Upper lobe of right lung (tissue), 1 donor: ENCODE results near the gene LRMDA. TPM values are rescaled to one million over a fixed set of nuclear protein-coding genes. Genes with fewer than 3 reads are reported as not detected.

Experiments used
- ATAC-seq: fragments of 200-7000 bp; cut with Tn5 transposase; one replicate; pipeline ENCODE4 v1.9.1; 2020; ENCODE audit warnings: mild to moderate bottlenecking, moderate library complexity
- DNase-seq: peaks from one replicate; pipeline ENCODE4 v3.0.0-alpha.2; 2020
- H3K27ac ChIP-seq: fragments of 200-600 bp; one replicate; pipeline ENCODE4 v1.8.0; 2022
- H3K27me3 ChIP-seq: fragments of 200-600 bp; one replicate; pipeline ENCODE4 v1.8.0; 2022; ENCODE audit warnings: mild to moderate bottlenecking
- H3K36me3 ChIP-seq: fragments of 200-600 bp; one replicate; pipeline ENCODE4 v1.8.0; 2022
- H3K4me1 ChIP-seq: fragments of 200-600 bp; one replicate; pipeline ENCODE4 v1.8.0; 2022
- H3K4me3 ChIP-seq: fragments of 200-600 bp; one replicate; pipeline ENCODE4 v1.8.0; 2022; ENCODE audit warnings: mild to moderate bottlenecking
- H3K9me3 ChIP-seq: fragments of 200-600 bp; one replicate; pipeline ENCODE4 v1.8.0; 2022
- intact Hi-C: fragments of 100-400 bp; cut with DNase I; formaldehyde crosslinking; loops from one replicate; pipeline ENCODE4 v1.11.0; 2022
- total RNA-seq: library from RNA; stranded (reverse); fragmentation: NEBNext Ultra II Directional; extraction: Animal tissue kit (Norgen Biotek cat#: 25700); gene quantifications from one replicate; pipeline ENCODE4 v1.2.1, GENCODE V29; 2021
- TF ChIP-seq, protein P1 (sequence below): fragments of 200-600 bp; IDR thresholded peaks from one replicate; pipeline ENCODE4 v1.8.0; 2022; ENCODE audit warnings: antibody characterized with exemption
- donor health status: DM: no; HTN: yes; CAD: no; lungs with severe emphysema.

The LRMDA gene
- total RNA-seq, 1 donor from 2014 or later, result 20.0 TPM

DNA sequence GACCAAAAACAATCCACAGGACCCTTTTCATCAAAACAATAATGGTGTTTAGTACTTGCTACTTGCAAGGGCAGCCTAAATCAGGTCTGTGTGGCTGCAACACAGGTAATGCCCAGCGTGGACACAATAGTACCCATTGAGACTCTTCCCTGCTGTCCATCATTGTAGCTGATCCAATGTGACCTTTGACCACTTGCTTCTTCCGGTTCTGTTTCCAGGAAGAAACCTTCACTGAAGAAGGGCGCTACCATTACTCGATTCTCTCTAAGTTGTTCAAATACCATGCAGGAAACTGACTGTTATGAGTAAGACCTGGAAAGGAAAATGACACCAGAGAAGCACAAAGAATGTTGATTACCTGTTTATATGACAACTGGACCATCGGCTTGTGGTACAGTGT is 1128.9 kb downstream of the LRMDA start:
- H3K9me3 ChIP-seq, result no peaks in the 10 kb centered on the region
- no peak overlapping the region for H3K4me3 ChIP-seq
- peaks cover 24% of the 10 kb centered on the region for H3K4me1 ChIP-seq
- peak overlapping the region; percentile 44 for H3K27ac ChIP-seq
- TF ChIP-seq, protein P1, sequence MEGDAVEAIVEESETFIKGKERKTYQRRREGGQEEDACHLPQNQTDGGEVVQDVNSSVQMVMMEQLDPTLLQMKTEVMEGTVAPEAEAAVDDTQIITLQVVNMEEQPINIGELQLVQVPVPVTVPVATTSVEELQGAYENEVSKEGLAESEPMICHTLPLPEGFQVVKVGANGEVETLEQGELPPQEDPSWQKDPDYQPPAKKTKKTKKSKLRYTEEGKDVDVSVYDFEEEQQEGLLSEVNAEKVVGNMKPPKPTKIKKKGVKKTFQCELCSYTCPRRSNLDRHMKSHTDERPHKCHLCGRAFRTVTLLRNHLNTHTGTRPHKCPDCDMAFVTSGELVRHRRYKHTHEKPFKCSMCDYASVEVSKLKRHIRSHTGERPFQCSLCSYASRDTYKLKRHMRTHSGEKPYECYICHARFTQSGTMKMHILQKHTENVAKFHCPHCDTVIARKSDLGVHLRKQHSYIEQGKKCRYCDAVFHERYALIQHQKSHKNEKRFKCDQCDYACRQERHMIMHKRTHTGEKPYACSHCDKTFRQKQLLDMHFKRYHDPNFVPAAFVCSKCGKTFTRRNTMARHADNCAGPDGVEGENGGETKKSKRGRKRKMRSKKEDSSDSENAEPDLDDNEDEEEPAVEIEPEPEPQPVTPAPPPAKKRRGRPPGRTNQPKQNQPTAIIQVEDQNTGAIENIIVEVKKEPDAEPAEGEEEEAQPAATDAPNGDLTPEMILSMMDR, result no peak
- intact Hi-C loops, result no loop called here
- DNase-seq, result no peak
- no peak for ATAC-seq
- H3K36me3 ChIP-seq, result no peaks in the 10 kb centered on the region
- no peaks in the 10 kb centered on the region for H3K27me3 ChIP-seq

DNA sequence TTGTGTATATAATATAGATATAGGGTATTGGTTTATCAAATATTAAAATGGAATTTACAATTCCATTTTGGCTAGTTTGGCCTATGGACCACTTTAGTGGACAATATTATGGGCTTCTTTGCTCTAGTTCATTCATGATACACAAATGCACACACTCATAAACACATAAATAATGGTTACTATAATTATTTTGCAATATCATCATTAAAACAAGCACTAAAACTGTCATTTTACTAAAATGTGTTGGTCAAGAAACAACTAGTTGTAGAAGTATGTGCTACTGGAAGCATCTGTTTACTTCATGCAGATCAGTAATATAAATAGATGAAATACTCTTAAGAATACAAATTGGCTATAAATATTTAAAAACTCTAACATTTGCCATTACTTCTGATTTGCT is 1131.9 kb downstream of the LRMDA start:
- Histone ChIP-seq H3K27ac (no peak overlapping the region), H3K27me3 (no peaks in the 10 kb centered on the region), H3K36me3 (no peaks in the 10 kb centered on the region), H3K9me3 (no peaks in the 10 kb centered on the region), H3K4me1 (peaks cover 18% of the 10 kb centered on the region), H3K4me3 (no peak overlapping the region)
- intact Hi-C loops, result no loop called here
- DNase-seq (no peak), ATAC-seq (no peak)
- TF ChIP-seq, protein P1, result no peak

DNA sequence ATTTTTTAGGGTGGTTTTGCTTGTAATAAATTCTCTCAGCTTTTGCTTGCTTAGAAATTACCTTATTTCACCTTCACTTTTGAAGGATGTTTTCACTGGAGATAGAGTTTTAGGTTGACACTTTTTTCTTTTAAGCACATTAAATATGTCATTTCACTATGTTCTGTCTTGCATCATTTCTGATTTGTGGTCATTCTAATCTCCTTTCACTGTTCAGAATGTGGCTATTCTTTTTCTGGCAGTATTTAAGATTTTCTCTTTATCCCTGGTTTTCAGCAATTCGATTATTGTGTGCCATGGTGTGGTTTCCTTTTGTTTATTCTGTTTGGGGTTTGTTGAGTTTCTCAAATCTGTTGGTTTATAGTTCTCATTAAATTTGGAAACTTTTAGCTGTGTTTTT is 1140.6 kb downstream of the LRMDA start:
- H3K27me3 ChIP-seq, result no peaks in the 10 kb centered on the region
- TF ChIP-seq, protein P1, result no peak
- no peak overlapping the region for H3K4me3 ChIP-seq
- no peaks in the 10 kb centered on the region for H3K36me3 ChIP-seq
- ATAC-seq (no peak), DNase-seq (no peak)
- H3K27ac ChIP-seq, result no peak overlapping the region
- intact Hi-C loops, result no loop called here
- peaks cover 4% of the 10 kb centered on the region for H3K9me3 ChIP-seq
- H3K4me1 ChIP-seq, result no peaks in the 10 kb centered on the region

DNA sequence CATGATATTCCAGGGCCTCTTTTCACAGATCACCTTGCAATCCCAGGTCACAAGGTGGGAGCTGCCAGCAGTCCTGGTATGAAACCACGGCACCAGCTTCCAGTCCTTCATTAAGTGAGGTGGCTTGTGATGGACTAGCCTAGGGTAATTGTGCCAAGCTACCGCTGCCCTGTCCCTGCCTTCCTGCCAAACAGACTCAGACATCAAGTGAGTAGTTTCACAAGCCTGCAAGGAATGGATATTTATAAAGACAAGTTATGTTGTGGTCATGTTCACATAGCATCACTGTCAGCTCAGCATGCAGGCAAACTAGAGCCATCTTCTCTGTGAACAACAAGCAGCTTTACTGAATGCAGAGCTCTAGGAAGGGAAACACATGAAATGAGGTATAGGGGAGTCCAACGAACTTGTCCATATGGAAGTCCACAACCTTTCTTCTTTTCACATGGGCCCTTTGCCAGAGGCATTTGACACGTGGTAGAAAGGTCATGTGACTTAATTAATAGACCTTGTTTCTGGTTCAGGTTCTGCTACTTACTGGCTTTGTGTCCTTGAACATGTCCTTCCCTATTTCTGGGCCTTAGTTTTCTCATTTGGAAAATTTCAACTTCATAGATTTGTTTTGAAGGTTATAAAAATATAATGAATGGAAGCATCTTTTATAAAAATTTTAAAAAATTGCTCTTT is 1145.0 kb downstream of the LRMDA start:
- peak; percentile 39 for ATAC-seq
- H3K27ac ChIP-seq, result peak overlapping the region; percentile 2

DNA sequence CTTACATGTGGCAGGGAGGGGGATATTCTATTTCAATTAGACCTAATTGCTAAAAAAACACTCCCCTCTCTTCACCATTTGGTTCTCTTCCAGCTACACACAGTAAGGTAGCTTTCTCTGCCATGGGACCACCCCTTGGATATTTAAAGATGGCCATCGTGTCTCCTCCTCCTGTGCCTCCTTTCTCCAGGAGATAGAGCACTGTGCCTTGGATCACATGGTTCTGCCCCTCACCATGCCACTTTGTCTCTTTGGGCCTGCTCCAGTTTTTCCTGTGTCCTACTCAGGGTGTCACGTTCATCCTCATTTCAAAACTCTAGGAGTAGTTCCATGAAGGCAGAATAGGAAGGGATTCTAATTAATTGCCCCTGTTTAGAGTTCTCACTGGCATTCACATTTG is 1146.0 kb downstream of the LRMDA start:
- TF ChIP-seq, protein P1, result no peak
- intact Hi-C loops, result no loop called here
- H3K27me3 ChIP-seq, result no peaks in the 10 kb centered on the region
- peaks cover 4% of the 10 kb centered on the region for H3K9me3 ChIP-seq
- no peak overlapping the region for H3K4me3 ChIP-seq
- no peaks in the 10 kb centered on the region for H3K4me1 ChIP-seq
- H3K27ac ChIP-seq, result no peak overlapping the region
- H3K36me3 ChIP-seq, result no peaks in the 10 kb centered on the region
- ATAC-seq, result no peak
- no peak for DNase-seq

More for the DNA sequence above, 1145.0 kb downstream of the LRMDA start:
- no peak overlapping the region for H3K4me3 ChIP-seq
- no peaks in the 10 kb centered on the region for H3K27me3 ChIP-seq
- no peaks in the 10 kb centered on the region for H3K4me1 ChIP-seq
- DNase-seq, result no peak
- TF ChIP-seq, protein P1, result no peak
- peaks cover 4% of the 10 kb centered on the region for H3K9me3 ChIP-seq
- H3K36me3 ChIP-seq, result no peaks in the 10 kb centered on the region
- intact Hi-C loops, result no loop called here
